ENCODE measurements around the gene LYSET. TPM values are rescaled to one million over a fixed set of nuclear protein-coding genes. Genes with fewer than 3 reads are reported as not detected.

The LYSET gene
- total and polyA plus RNA-seq, 2 donors (not counting 3 experiments of a cell fraction or from before 2014, with no cell fraction given) = 14.3 to 18.4 TPM

- no peaks in the 10 kb centered on the region for H4K20me1 ChIP-seq (replicated peaks; ENCODE audit: control insufficient read depth, extremely low read depth, insufficient read depth, low read length)
- intact Hi-C loops (cut with micrococcal nuclease) (no loop called here), dilution Hi-C loops (cut with MboI; ENCODE audit: extremely low pct_ligation_motif_present, low sequenced_read_pairs) (no loop called here)
- no TSS peak for BruUV-seq (replicated peaks)
- H3K27ac ChIP-seq (ENCODE audit: insufficient read depth, low read depth, low read length) = no peak overlapping the region
- peaks cover under 1% of the 10 kb centered on the region for H3K4me1 ChIP-seq (ENCODE audit: control insufficient read depth, extremely low read depth, insufficient read depth, low read length)
- no peak overlapping the region for H3K4me3 ChIP-seq (replicated peaks in 1 of 3; ENCODE audit: insufficient read depth in 1 of 3, low read depth in 1 of 3, low read length in 3 of 3)
- H3K36me3 ChIP-seq (ENCODE audit: control insufficient read depth in 2 of 2, extremely low read depth in 1 of 2, insufficient read depth in 2 of 2, low read length in 2 of 2) = no peaks in the 10 kb centered on the region
- H3K9me3 ChIP-seq (replicated peaks; ENCODE audit: control insufficient read depth, insufficient read depth, low read length) = no peaks in the 10 kb centered on the region
- no peak overlapping the region for H3K4me2 ChIP-seq (ENCODE audit: insufficient read depth, low read length)
- CTCF ChIA-PET = no interaction called here
- DNase-seq (ENCODE audit: low read depth, low spot score) (no peak), FAIRE-seq (no peak)
- H3K27me3 ChIP-seq (ENCODE audit: control insufficient read depth in 2 of 2, insufficient read depth in 2 of 2, low read length in 2 of 2) = no peaks in the 10 kb centered on the region
- H2AFZ ChIP-seq (ENCODE audit: low read depth, low read length) = no peak overlapping the region
- TF ChIP-seq POLR2AphosphoS5 (IDR thresholded peaks at IDR 0.05; ENCODE audit: insufficient read depth, low read depth, low read length) (no peak), POLR2A (IDR thresholded peaks at IDR 0.05; ENCODE audit: low read depth, low read length) (no peak), MAX (IDR thresholded peaks at IDR 0.05; ENCODE audit: insufficient read depth, insufficient read length) (no peak), EZH2 (IDR thresholded peaks at IDR 0.05; ENCODE audit: borderline replicate concordance, low read depth, low read length, severe bottlenecking) (no peak), GATA2 (IDR thresholded peaks at IDR 0.05; ENCODE audit: insufficient read depth, insufficient read length, low read depth, low read length) (no peak), JUN (IDR thresholded peaks at IDR 0.05; ENCODE audit: borderline replicate concordance, insufficient read depth, insufficient read length, low read depth) (no peak), MYC (IDR thresholded peaks at IDR 0.05; ENCODE audit: low read depth, low read length) (no peak), FOS (IDR thresholded peaks at IDR 0.05; ENCODE audit: borderline replicate concordance, insufficient read depth, low read length) (no peak)
- TF ChIP-seq, protein P1, sequence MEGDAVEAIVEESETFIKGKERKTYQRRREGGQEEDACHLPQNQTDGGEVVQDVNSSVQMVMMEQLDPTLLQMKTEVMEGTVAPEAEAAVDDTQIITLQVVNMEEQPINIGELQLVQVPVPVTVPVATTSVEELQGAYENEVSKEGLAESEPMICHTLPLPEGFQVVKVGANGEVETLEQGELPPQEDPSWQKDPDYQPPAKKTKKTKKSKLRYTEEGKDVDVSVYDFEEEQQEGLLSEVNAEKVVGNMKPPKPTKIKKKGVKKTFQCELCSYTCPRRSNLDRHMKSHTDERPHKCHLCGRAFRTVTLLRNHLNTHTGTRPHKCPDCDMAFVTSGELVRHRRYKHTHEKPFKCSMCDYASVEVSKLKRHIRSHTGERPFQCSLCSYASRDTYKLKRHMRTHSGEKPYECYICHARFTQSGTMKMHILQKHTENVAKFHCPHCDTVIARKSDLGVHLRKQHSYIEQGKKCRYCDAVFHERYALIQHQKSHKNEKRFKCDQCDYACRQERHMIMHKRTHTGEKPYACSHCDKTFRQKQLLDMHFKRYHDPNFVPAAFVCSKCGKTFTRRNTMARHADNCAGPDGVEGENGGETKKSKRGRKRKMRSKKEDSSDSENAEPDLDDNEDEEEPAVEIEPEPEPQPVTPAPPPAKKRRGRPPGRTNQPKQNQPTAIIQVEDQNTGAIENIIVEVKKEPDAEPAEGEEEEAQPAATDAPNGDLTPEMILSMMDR (IDR thresholded peaks at IDR 0.05; ENCODE audit: extremely low read depth in 1 of 2, insufficient read depth in 1 of 2, low read depth in 1 of 2, low read length in 2 of 2) = no peak
- no peaks in the 10 kb centered on the region for H3K9me1 ChIP-seq (replicated peaks; ENCODE audit: control insufficient read depth, extremely low read depth, insufficient read depth, low read length)
- POLR2A ChIA-PET = no interaction called here
- peaks cover 10% of the 10 kb centered on the region for H3K79me2 ChIP-seq (ENCODE audit: control insufficient read depth, insufficient read depth, low read length)
- no peak overlapping the region for H3K9ac ChIP-seq (replicated peaks; ENCODE audit: extremely low read depth, insufficient read depth, low read length)
Measured at GRCh38 chr14:93200553-93200952, 15.4 kb downstream of the LYSET start.
